Stimulated activated CD8-positive, alpha-beta memory T cell treated with anti-CD3 and anti-CD28 coated beads, Interleukin-4, amount 100 ng/mL, for 24 hours (primary cell): Measurements from ENCODE around the gene VEGFD.
"Not testable (repeated sequence)": the region's sequence is repeated elsewhere in the genome, so short reads cannot be mapped to it uniquely, and the experiment has no call there.

Experiments
- DNase-seq: peaks from one replicate; pipeline ENCODE4 v3.0.0-alpha.2; 2020; ENCODE audit warnings: low read depth

Gene VEGFD

DNA sequence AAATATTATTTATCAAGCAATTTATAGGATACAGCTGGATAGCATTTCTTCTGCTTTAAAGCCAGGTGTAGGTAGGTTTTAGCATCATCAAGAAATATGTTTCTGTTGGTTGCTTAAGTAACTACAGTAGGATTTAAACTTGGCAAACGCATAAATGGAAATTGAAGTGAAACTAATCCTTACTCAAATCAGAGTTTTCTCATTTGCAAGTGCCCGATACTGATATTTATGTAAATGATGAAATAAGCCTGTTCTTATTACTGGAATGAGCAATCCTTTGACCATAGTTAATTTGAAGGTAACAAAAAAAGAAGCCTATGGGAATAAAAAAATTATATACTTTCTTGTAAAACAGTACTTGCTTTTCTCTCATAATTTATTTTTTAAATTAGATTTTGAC lies 25.7 kb downstream of the VEGFD start:
- no peak for DNase-seq

DNA sequence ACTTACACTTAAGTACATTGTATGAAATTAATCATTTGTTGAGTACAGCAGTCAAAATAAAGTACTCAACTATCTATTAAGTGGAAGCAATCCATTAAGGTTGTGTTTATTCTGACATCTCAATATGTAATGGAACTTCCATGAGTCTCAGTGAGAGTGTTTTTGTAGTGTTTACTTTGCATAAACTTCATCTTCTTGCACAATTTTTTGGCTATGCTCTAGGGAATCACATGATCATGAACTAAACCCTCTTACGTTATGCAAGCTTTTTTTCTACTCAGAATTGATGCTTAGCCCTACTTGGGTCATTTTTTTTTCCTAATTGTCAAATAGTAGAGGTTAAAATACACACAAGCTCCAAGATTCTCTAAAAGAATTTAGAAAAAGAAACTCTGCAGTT lies 27.8 kb downstream of the VEGFD start:
- DNase-seq = no peak

DNA sequence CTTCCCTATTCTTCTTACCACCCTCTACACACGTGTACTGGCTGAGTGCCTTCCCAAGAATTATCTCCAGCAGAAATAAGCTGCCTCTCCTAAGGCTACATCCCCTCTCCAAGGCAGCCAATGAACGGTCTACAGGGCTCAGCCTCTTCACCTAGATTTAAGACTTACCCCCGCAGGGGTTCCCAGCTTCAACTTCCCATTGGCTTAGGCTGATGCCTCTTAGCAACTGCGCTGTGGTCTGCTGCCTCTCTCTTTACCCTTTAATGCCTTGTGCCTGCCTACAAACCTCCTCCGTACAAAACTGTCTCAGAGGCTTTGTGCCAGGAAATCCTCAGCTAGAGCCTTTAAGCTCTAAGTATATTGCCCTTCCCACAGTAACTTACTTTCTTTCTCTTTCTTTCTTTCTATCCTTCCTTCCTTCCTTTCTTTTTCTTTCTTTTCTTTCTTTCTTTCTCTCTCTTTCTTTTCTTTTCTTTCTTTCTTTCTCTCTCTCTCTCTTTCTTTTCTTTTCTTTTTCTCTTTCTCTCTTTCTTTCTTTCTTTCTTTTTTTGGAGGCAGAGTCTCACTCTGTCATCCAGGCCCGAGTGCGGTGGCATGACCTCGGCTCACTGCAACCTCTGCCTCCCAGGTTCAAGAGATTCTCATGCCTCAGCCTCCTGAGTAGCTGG lies 33.8 kb downstream of the VEGFD start:
- DNase-seq = no peak

DNA sequence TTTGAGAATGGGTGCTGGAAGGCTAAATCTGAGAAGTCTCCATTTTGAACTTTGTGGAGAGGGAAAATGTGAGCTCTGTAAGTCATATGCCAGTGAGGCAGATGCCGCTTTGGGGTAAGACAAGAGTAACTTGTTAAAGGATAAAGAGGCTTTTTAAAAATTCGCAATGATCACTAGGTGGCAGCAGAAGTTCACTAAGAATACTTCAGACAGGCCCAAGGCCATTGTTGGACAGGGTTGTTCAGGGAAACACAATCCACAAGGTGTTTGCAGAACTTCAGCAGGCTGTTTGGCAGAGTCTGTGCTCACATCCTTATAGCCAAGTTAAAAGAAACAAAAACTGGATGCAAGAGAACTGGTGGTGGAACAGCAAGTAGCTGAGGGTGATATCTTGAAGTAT lies 35.2 kb downstream of the VEGFD start:
- no peak for DNase-seq

DNA sequence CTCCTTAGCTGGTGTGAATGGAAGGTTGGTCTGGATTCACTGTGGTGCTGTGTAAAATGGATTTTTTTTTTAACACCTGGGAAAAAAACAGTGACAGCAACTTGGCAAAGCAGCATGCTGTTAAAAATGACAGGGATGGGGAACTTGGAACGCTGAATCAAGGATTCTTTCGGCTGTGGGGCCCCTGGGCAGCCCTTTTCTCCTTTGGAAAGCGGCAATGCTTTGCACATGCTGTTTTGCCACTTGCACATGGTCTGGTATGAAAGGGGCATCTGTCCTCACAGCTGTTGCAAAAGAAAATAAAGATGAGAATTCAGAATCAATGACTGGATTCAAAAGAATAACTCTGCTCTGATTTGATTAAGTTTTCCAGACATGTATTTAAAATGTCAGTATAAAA lies 38.2 kb downstream of the VEGFD start:
- no peak for DNase-seq

DNA sequence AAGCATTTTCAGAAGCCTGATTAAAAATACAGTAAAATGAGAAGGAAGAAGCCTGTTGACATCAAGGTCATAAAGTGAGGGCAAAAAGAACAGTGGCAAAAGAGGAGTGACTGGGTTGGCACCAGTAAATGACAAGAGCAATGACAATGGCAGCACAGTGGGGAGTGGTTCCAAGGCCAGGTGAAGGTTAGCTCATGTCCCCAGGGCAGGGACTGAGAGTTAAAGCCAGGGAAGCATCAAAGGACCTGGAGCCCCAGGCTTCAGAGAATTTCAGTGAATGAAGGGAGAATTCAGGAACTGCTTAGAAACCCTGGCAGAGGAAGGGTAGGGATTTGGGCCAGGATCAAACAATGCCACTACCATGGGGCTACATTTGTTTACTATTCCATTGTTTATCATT lies 40.1 kb downstream of the VEGFD start:
- DNase-seq = no peak

DNA sequence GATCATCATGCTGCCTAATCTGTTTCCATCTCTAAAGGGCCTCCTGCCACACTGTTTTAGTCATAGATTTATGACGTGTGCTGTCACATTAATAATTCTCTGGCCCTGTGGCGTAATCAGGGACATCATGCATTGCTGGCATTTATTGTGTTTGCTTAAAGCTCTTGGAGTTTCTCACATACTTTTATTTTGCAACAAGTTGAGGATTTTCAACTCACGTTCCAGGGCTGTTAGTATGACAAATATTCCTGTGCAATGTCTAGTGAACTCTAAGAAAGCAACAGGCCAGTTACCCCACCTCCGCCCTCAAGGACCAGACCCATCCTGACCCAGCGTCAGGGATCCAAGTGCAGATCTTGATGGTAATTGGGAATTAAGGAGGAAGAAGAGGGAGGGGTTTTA lies 41.1 kb downstream of the VEGFD start:
- DNase-seq = no peak

DNA sequence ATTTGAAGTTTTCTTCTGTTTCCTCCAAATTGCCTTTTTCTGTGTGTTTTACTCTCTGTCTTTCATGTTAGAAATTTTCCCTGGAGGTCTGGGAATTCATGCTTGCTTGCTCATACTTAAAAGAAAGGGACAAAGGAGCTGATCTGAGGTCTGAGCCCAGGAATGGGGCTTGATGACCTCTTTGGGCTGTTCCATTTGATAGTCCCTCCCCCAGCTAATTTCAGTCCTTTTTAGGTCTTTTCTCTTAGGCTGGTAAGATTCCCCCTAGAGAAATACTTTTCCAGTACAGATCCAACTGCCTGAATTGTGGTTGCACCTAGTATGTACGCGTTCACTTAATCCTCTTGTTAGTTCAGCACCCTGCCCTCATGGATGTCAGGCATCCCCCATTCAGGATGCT lies 43.3 kb downstream of the VEGFD start:
- DNase-seq = no peak

DNA sequence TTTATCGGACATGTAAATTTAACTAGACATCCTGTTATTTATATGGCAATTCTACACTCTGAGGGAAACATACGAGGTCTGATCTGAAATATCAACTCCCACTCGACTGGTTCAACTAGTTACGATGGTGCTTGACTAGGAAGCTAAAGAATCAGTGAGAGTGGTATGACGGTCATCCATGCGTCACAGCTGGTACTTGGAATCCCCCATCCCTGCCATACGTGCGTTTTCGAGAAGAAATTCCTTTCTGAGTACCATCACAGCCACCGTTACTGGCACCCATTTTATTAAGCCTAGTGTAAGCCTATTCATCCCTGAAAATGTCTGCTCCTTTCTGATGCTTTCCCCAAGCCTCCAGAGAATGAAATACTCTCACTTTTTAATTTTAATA lies 48.2 kb downstream of the VEGFD start:
- no peak for DNase-seq

DNA sequence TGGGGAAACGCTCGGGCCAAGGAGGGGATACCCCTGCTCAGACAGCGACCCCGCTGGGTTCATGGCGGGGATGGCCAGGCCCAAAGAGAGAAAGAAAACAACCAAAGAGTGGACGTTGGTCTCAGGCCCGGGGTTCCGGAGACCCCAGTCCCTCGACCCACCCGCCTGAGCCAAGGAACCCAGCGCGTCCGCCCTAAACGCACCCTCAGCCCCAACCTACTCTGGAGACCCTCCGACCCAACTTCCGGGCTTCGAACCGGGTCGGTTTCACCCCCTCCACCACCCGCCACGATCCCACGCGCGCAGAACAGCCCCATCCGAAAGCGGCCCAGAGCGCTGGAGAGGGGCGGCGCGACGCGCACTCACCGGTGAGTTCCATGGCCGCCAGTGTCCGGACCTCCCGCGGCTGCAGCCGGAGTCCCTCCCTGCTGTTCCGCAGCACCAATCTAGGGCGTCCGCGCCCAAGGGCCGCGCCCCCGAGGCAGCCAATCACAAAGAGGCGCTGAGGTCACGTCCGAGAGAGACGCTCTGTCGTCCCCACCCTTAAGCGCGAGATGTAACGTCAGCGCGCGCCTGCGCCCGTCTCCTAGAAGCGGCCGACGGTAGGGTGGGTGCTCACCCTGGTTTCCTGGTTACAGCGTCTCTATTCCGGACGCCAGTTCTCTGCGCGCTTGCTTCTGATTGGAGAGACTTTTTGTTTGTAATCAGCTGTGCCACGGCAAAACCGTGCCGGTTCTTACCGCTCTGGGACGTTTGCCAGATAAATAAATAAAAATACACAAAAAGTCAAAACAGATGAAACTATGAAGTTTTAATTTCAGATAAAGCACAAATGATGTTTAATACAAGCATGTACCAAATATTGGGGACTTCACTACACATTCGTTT lies 48.8 kb downstream of the VEGFD start, which contains the start of gene PIGA:
Gene PIGA (minus strand): TSS at position 389 of the 888 bp plus-strand sequence. CDS start 3,593 bp downstream, outside the sequence.
- peak; percentile 79 for DNase-seq

DNA sequence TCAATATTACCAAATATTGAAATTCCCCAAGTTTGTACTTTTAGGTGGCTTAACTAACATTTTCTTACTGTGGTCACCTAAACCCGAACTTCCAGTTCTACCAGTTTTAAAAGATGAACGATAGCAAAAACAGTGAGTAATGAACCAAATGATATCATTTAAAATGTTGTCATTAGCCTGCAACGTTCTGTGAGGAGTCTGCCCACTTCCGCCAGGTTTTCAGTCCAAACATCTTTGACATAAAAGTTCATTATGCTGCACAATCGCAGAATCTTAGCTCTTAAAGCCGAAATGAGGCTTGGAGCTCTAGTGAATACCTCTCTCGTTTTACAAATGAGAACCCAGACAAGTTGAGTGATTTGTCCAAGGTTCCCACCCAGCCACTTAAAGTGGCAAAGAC lies 49.7 kb downstream of the VEGFD start:
- DNase-seq = no peak

DNA sequence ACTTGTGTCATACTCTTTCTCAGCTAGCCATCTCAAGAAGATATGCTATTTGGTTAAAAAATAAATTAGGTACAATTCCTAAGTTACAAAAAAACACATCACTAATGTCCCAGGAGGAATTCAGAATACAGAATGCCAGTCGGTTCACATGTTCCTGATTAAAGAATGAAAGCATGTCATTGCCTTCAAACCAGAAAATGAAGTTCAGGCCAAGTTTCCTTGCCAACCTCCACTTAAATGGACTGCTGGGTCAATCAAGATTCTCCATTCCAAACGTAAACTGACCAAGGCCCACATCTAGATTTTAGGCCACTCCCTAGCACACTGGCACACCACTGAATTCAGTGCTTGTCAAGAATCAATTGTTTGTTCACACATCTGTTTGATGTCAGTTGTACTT lies 55.4 kb downstream of the VEGFD start:
- DNase-seq = no peak

DNA sequence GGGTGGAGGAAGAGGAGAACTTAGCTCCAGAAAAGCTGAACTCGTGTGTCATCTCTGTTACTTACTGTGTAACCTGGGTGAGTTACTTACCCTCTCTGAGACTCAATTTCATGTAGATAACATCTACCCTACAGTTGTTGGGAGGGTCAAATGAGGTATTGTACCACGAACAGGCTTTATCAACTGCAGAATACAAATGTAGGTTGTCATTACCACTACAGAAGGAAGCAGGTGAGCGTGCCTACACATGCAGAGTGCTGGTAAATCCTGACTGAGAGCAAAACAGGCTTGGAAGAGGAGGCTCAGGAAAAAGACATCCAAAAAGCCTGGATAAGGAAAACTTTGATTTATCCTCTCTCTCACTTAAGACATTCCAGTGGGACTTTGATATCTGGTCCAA lies 56.1 kb downstream of the VEGFD start:
- no peak for DNase-seq

DNA sequence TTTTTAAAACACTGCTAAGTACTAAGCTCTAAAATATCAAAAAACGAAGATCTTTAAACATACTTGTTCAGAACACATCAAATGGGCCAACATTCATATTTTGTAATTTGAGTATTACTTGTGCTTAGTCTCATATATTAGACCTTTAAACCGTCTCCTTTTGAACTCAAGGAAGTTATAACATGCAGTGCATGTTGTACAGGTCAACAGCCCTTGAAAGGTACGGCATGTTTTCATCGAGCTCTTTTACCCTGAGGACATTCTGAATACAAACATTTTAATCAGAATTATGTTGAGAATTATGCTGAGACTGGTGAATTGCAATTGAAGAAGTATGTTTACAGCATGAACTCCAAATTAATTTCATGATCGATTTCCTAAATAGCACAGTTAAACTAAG lies 61.7 kb downstream of the VEGFD start:
- DNase-seq = no peak

DNA sequence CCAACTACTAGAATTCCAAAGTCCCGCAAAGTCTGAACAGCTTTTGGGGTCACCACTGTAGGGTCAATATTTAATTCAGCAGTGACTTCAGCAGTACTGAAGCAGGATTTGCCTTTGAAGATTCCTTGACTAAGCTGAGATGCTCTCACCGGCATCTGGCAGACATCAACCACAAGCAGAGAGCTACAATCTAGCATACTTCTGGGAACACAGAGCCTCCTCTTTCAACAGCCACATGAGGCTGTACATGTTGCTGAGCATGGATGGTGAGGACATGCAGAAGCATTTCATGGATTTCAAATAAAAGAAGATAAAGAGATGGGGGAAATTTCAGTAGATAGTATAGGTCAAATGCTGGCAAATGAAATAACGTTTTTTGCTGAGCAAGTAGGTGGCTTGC lies 62.1 kb downstream of the VEGFD start:
- DNase-seq = no peak

DNA sequence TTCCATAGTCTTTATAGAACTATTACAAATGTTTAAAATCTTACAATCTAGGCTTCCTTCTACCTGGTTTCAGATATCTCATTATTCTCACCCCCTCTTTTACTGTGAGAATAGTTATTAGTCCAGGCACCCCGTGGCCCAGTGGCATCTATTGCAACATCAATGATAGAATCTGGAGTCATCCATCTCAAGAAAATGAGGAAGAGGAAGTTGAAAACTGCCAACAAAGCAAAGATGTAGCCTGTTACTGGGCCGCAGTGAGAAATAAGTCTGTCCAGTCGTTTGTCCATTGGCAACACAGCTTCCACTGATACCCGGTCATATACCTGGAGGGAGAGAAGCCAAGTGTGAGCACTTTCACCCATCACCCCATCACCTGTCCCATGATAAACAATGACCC lies 62.8 kb downstream of the VEGFD start:
- no peak for DNase-seq

DNA sequence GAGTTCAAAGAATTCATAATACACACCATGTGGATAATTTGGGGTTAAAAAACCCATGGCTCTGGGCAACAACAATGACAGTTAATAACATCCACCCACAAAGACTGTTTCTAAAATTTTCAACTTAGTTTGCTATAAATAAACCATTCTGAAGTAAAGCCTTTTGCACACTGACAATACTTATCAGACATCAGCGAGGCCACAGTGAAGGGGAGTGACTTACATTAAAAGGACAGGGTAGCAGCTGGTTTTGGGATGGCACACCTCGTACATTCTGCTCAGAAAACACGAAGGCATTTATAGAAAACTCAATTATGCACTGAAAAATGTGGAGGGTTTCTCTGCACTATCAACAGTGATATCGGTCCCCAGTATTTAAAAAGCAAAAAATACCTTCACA lies 63.9 kb downstream of the VEGFD start:
- no peak for DNase-seq

DNA sequence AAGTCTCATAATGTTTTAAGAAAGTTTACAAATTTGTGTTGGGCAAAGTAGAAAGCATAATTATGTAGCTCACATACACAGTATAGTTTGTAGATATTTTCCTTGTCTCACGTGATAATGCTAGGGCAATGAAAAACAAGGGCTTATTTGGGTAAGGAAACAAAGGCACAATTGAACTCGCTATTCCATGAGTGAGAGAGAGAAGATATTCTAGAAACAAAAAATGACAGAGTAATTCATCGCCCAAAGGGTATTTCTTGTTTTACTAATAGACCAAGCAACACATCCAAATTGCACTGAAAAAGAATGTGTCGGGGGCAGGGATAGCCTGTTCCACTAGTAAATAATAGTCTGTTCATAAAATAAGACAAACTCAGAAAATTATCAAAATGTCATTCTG lies 65.1 kb downstream of the VEGFD start:
- no peak for DNase-seq

DNA sequence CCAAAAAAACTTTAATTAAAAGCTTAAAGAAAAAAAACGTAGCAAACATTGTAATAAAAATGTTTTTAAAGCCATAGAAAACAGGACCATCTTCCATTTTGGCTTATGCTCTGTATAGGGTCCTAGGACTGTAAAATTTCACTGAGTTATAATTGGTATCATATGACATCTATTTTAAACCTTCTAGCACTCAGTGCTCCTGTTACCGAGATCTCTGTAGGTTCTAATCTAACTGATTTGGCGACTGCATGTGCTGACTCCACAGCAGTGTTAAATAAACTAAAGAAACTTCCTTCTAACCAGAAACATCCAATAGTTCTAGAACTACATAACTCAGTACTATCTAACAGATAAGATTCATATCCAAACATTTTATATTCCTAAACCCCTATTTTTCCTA lies 68.7 kb downstream of the VEGFD start, which contains the start of gene ASB11:
Gene ASB11 (minus strand): TSS at position 132 of the 400 bp plus-strand sequence. CDS start 35 bp downstream, at position 97.
- no peak for DNase-seq

DNA sequence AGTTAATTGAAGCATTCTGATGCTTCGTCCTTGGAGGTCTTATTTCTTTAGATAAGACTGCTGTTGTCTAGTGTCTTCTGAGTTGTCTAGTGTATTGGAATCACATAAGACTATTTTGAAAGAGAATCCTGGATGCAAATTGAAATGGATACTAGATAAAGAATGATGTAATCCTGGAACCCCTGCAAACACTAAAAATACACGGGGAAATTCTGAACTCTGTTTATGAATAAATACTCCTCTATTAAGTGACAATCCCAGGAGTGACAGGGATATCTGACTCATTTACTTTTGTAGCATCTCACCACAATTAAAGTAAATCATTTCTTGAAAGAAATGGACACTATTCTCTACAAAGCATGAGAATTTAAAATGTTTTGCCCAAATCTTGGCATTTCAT lies 69.7 kb downstream of the VEGFD start:
- DNase-seq = no peak

DNA sequence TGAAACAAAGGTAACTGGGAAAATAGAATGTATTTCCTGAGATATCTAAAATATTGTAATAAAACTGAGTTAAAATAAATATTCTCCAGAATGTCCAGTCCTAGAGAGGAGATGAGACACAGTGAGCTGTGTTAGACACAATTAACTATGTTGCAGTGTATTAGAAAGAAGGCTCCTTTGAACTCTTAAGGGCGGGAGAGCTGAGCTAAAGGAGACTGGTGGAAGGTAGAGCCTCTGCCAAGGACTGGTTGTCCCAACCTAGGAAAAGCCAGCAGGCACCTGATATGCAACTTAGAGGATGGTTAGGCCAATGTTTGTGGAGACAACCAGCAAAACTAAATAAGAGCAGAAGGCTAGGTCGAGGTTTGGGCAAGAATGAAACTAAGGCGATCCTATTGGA lies 73.1 kb downstream of the VEGFD start:
- no peak for DNase-seq

DNA sequence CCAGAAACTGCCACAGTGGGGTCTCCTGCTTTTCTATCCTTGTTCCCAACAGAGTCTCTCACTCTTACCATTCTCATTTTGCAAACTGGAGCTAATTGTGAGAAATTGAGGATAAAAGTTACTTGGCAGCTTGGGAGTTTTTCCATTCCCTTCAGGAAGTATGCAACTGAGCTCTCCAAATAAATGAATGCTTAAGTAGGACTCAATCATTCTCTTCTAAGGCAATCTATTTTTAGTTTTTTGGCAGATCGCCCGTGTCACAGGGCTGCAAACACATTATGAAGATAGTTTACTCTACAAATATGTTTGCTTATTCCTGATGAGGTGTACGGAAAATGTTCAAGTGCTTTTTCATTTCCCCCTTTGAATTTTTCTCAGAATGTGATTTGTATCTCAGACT lies 74.1 kb downstream of the VEGFD start:
- DNase-seq = no peak

DNA sequence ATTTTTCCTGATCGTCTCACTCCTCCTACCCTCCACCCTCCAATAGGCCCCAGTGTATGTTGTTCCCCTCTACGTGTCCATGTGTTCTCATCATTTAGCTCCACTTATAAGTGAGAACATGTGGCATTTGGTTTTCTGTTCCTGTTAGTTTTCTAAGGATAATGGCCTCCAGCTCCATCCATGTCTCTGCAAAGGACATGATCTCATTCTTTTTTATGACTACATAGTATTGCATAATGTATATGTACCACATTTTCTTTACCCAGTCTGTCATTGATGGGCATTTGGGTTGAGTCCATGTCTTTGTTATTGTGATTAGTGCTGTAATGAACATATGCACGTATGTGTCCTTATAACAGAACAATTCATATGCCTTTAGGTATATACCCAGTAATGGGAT lies 78.3 kb downstream of the VEGFD start:
- not testable (repeated sequence) for DNase-seq

DNA sequence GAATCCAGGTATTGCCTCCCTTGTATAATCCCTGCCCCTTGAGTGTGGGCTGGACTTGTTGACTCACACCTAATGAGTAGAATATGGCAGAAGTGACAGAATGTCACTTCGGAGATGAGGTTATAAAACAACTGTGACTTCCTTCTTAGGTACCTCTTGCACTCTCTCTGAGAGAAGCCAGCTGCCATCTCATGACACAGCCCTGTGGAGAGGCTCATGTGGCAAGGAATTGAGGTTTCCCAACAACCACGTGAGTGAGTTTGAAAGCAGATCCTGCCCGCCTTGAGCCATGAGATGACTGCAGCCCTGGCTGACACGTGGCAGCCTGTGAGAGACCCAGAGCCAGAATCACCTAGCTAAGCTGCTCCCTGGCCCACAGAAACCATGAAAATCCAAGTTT lies 82.3 kb downstream of the VEGFD start:
- DNase-seq = no peak
